ENCODE data around the gene HOPX.
"Not testable (repeated sequence)": the region's sequence is repeated elsewhere in the genome, so short reads cannot be mapped to it uniquely, and the experiment has no call there.

HOPX gene

DNA sequence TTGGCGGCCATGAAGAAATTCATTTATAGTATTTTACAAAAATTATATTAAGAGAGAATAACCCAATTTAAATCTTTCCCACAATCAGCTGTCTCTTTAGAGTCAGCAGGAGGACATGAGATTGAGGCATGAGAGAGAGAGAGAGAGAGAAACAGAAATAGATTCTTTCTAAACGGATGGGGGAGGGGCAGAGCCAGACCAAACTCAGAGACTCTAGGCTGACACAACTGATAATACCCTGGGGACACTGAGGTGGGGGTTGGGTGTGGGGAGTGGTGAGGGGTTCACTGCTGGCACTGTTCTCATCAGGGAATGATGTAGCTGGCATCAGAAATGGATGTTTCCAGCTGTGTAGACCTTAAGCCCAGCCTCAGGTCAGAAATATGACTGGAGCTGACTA, 20.5 kb upstream of the HOPX start:
- no peak for TF ChIP-seq CTCF (IDR thresholded peaks at IDR 0.05; ENCODE audit: low read depth, low read length)
- DNase-seq = peak; percentile 68
- no peak overlapping the region for H3K4me3 ChIP-seq (ENCODE audit: low read depth, low read length)
- no peaks in the 10 kb centered on the region for H3K9me3 ChIP-seq (ENCODE audit: severe bottlenecking)
- H3K36me3 ChIP-seq = no peaks in the 10 kb centered on the region
- H3K27me3 ChIP-seq (ENCODE audit: insufficient read depth, low read depth, severe bottlenecking) = no peaks in the 10 kb centered on the region
- H3K27ac ChIP-seq = peak overlapping the region; percentile 87

- Histone ChIP-seq H3K4me3 (ENCODE audit: low read depth, low read length) (no peak overlapping the region), H3K9me3 (ENCODE audit: severe bottlenecking) (no peaks in the 10 kb centered on the region), H3K27ac (peak overlapping the region; percentile 87), H3K27me3 (ENCODE audit: insufficient read depth, low read depth, severe bottlenecking) (no peaks in the 10 kb centered on the region), H3K36me3 (no peaks in the 10 kb centered on the region)
- DNase-seq = no peak
- TF ChIP-seq CTCF (IDR thresholded peaks at IDR 0.05; ENCODE audit: low read depth, low read length) = no peak
Observed at GRCh38 chr4:56701161-56701480, 20.0 kb upstream of the HOPX start.

DNA sequence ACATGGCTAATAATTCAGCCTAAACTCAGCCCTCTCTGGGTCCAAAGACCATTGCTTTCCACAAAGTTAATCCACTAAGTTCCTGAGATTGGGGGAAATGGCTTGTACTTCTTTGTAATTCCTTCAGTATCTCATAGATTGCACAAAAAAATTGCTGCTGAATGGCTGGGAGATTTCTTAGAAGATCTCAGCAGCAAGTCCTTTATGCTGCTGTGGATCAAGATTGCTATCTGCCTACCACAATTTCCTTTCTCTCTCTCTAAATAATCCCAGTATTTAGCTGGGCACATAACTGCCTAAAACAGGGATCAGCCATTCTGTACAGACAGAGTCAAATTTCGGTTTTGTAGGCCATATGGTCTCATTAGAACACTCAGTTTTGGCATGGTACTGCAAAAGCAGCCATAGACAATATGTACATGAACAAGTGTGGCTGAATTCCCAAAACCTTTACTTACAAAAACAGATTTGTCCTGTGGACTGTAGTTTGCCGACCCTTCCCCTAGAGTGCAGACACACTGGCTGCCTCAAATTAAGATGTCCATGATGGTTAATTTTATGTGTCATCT, 18.5 kb upstream of the HOPX start:
- no peak for TF ChIP-seq CTCF (IDR thresholded peaks at IDR 0.05; ENCODE audit: low read depth, low read length)

GRCh38 chr4:56698329-56698728, 17.2 kb upstream of the HOPX start:
- no peak for TF ChIP-seq CTCF (IDR thresholded peaks at IDR 0.05; ENCODE audit: low read depth, low read length)
- Histone ChIP-seq H3K36me3 (no peaks in the 10 kb centered on the region), H3K27me3 (ENCODE audit: insufficient read depth, low read depth, severe bottlenecking) (no peaks in the 10 kb centered on the region), H3K27ac (no peak overlapping the region), H3K9me3 (ENCODE audit: severe bottlenecking) (no peaks in the 10 kb centered on the region), H3K4me3 (ENCODE audit: low read depth, low read length) (no peak overlapping the region)
- no peak for DNase-seq

More for the DNA sequence above, 18.5 kb upstream of the HOPX start:
- Histone ChIP-seq H3K36me3 (no peaks in the 10 kb centered on the region), H3K27me3 (ENCODE audit: insufficient read depth, low read depth, severe bottlenecking) (no peaks in the 10 kb centered on the region), H3K27ac (0 out of 2 replicates have a peak overlapping the region, but pooled peaks have one; percentile 9), H3K9me3 (ENCODE audit: severe bottlenecking) (no peaks in the 10 kb centered on the region), H3K4me3 (ENCODE audit: low read depth, low read length) (no peak overlapping the region)
- no peak for DNase-seq

- Histone ChIP-seq H3K9me3 (ENCODE audit: severe bottlenecking) (no peaks in the 10 kb centered on the region), H3K27ac (no peak overlapping the region), H3K4me3 (ENCODE audit: low read depth, low read length) (no peak overlapping the region), H3K36me3 (no peaks in the 10 kb centered on the region), H3K27me3 (ENCODE audit: insufficient read depth, low read depth, severe bottlenecking) (no peaks in the 10 kb centered on the region)
- no peak for TF ChIP-seq CTCF (IDR thresholded peaks at IDR 0.05; ENCODE audit: low read depth, low read length)
- no peak for DNase-seq
Observed at GRCh38 chr4:56696056-56696455, 15.0 kb upstream of the HOPX start.

DNA sequence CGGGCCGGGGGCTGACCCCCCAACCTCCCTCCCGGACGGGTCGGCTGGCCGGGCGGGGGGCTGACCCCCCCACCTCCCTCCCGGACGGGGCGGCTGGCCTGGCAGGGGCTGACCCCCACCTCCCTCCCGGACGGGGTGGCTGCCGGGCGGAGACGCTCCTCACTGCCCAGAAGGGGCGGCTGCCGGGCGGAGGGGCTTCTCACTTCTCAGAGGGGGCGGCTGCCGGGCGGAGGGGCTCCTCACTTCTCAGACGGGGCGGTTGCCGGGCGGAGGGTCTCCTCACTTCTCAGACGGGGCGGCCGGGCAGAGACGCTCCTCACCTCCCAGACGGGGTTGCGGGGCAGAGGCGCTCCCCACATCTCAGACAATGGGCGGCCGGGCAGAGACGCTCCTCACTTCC, 12.4 kb upstream of the HOPX start:
- not testable (repeated sequence) for H3K36me3 ChIP-seq; H3K9me3 ChIP-seq (ENCODE audit: severe bottlenecking)

More for the DNA sequence above, 12.4 kb upstream of the HOPX start:
- DNase-seq; H3K4me3 ChIP-seq (ENCODE audit: low read depth, low read length); H3K27me3 ChIP-seq (ENCODE audit: insufficient read depth, low read depth, severe bottlenecking): not testable (repeated sequence)
- peak overlapping the region; percentile 60 for H3K27ac ChIP-seq

Data from WERI-Rb-1 (cell line).